AG10803 (cell line): ENCODE measurements around the gene OXGR1.
A peak's percentile ranks its signal among the peaks of the same experiment; 100 is the strongest.
"Not testable (repeated sequence)": the region's sequence is repeated elsewhere in the genome, so short reads cannot be mapped to it uniquely, and the experiment has no call there.

Experiments used
- DNase-seq: peaks from one replicate; pipeline ENCODE4 v3.0.0; 2010; ENCODE audit warnings: low read depth
- H3K4me3 ChIP-seq: 2 replicates; pipeline ENCODE4 v1.5.1; 2011; ENCODE audit warnings: mild to moderate bottlenecking, low read length, control low read depth
- TF ChIP-seq, protein P1 (sequence below): conservative IDR thresholded peaks from 2 replicates; pipeline ENCODE4 v1.5.1; 2011; ENCODE audit warnings: mild to moderate bottlenecking, low read length, control low read depth, inconsistent platforms

OXGR1 gene

DNA sequence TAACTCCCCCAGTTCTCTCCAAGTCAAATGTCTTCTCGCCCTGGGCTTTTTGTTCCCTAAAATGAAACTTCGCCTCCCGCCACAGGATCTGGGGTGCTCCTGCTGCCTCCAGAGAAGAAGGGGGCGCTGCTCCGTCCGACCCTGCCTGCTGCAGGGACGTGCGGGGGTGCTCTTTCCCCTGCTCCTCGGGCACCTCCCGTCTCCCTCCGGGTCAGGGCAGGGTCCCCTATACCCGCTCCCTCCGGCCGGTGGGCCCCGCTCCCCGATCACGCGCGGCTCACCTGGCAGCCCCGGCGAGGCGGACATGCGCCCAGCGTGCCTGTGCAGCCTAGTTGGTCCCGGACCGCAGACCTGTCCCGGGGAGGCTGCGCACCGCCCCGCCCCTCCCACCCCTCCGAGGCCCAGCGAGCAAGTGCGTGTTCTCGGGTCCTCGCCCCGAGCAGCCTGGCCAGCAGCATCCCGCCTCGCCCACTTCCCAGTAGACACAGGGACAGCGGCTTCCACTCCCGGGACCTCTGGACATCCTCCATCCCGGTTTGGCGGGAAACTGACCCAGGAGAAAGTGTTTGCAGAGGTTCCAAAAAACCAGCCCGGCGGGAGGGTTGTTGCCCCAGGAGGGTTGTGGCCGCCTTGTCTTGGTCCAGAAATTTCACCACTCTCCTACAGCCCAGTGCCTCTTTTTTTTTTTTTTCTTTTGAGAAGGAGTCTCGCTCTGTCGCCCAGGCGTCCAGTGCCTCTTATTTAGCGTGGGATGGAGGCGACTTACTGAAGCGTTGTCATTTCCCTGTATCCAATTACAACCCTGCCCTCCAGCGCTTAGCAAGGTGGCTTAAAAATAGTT lies at the start of gene OXGR1:
TSS of gene OXGR1 (minus strand) at position 460 of the 841 bp plus-strand sequence. CDS start 6,717 bp downstream, outside the sequence.
- peak within 1 kb of the TSS; percentile 41 for H3K4me3 ChIP-seq
- TF ChIP-seq, protein P1, sequence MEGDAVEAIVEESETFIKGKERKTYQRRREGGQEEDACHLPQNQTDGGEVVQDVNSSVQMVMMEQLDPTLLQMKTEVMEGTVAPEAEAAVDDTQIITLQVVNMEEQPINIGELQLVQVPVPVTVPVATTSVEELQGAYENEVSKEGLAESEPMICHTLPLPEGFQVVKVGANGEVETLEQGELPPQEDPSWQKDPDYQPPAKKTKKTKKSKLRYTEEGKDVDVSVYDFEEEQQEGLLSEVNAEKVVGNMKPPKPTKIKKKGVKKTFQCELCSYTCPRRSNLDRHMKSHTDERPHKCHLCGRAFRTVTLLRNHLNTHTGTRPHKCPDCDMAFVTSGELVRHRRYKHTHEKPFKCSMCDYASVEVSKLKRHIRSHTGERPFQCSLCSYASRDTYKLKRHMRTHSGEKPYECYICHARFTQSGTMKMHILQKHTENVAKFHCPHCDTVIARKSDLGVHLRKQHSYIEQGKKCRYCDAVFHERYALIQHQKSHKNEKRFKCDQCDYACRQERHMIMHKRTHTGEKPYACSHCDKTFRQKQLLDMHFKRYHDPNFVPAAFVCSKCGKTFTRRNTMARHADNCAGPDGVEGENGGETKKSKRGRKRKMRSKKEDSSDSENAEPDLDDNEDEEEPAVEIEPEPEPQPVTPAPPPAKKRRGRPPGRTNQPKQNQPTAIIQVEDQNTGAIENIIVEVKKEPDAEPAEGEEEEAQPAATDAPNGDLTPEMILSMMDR = no peak
- DNase-seq = no peak

DNA sequence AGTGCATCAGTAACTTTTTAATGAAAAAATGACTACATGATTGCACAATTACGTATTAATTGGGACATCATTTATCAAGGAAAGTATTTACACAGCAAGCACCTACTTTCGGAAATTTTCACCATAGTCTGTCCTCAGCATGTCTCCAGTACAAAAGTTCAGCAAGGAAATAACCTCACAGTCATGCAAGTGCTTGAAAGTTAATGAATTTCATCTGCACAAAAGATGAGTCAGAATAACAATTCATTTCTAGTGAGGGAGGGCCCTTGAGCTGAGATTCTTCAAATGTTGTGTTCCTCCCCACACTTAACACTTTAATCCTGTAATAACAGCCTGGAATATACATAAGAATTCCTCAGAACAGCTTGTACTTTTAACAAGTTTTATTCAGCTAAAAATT lies 49.0 kb upstream of the OXGR1 start:
- peak; percentile 85 for DNase-seq
- TF ChIP-seq, protein P1 = no peak

DNA sequence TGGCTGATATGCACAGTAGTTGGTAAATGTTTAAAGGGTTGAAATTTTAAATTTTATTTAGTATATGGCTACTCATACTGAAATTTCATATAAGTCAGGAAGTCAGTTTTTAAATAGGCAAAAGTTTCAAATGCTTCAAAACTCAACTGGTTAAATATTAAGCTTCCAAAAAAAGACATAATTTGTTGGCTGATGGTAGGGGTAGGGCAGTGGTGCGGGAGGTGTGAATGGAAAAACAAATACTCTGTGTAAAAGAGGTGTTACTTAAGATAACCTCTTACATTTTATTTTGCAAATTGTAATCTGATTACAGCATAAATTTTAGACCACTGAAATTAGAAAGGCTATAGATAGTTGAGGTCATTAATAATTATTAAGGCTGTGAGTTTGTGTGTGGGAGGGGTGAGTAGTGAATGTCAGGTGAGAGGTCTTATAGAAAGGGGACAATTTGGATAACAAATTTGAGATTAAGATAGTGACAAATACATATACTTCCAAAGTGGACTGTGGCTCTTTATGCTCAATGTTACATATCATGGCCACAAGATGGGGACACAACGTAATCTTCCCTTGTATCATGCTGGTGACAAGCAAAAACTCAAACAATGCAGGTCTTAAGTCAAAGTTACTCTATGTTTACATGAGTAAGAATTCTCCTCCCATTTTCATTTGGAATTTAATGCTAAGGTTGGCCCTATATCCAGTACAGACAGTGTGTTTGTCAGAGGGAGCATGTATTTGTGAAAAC lies 36.6 kb upstream of the OXGR1 start:
- peak; percentile 54 for DNase-seq
- no peak overlapping the region for H3K4me3 ChIP-seq
- TF ChIP-seq, protein P1 = peak; percentile 44

More for the DNA sequence above, 49.0 kb upstream of the OXGR1 start:
- H3K4me3 ChIP-seq = no peak overlapping the region

DNA sequence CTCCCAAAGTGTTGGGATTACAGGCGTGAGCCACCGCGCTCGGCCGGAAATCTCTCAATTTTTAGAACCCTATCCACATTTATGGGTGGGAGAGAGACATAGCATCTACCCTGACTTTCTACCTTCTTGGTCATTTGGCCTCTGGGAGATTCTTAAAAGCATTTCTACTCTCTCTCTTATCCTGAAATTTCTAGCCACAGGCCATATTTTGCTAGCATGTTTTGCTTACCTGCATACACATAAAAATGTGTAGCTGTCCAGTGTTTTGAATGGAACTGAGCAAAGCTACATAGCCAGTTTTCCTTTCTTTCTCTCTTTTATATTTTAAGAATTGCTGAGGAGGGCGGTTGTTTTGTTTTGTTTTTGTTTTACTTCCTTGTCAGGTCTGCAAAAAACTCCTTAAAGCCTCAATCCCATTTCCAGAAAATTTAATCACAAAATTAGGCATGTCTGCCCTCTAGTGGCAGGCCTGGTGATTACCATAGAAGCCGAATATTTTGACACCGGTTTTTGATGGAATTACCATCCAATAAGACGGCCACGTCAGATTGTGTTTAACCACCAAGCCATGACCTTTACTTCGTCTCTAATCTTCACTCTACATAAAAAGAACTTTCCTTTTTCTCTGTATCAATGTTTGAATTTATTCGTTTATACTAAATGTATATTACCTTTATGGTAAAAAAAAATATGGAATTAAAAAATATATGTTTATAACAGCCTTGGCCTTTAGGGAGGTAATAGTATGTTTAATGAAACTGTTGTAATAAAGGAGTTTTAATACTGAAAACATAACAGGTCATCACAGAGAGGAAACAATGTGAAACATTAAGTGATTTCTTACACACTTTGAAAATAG lies 34.4 kb upstream of the OXGR1 start:
- peak; percentile 41 for DNase-seq
- H3K4me3 ChIP-seq = no peak overlapping the region
- TF ChIP-seq, protein P1 = peak; percentile 82

DNA sequence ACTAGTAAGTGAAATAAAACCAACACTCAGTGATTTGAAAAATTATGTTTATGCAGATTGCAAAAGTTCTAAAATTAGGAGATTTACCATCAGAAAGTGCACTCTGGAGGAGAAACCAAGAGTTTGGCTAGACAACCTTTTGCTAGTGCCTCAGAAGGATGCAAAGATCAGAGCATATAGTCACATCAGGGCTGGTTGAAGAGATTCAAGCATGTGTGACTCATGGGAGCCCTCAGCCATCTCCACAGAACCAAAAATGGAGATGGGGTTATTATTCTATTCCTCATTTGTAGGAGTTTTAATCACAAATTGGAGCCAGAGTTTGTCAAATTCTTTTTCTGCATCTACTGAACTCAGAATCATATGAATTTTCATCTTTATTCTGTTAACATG lies 32.9 kb upstream of the OXGR1 start:
- TF ChIP-seq, protein P1 = no peak

DNA sequence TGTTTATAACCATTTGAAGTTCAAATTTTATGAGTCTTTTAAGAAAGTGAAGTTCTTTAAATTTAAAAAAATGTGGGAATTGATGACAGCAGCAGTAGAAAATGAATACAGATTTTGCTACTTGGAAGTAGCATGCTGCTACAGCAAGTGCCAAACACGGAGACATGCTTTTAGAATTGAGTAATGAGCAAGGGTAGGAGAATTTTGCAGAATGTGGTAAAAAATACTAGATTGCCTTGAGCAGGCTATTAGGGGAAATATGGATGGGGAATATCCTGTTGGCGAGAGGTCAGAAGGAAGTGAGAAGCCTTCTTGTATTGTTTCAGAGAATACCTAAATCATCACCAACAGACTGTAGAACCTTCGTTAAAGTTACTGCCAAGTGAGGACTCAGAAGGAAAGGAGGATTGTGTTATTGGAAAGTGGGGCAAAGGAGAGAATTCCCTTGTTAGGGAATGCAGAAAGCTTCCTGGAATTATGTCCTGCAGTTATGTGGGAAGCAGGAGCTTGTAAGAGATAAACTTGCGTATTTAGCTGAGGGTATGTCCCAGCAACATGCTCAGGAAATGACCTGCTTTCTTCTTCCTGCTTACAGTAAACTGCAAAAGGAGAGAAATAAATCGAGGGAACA lies 32.4 kb upstream of the OXGR1 start:
- no peak overlapping the region for H3K4me3 ChIP-seq
- TF ChIP-seq, protein P1 = no peak
- peak; percentile 38 for DNase-seq

More for the DNA sequence above, 32.9 kb upstream of the OXGR1 start:
- no peak overlapping the region for H3K4me3 ChIP-seq
- DNase-seq = no peak

DNA sequence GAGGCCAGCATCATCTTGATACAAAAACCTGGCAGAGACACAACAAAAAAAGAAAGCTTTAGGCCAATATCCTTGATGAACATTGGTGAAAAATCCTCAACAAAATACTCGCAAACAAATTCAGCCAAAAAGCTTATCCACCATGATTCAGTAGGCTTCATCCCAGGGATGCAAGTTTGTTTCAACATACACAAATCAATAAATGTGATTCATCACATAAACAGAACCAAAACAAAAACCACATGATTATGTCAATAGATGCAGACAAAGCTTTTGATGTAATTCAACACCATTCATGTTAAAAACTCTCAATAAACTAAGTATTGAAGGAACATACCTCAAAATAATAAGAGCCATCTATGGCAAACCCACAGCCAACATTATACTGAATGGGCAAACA lies 29.5 kb upstream of the OXGR1 start:
- not testable (repeated sequence) for H3K4me3 ChIP-seq, DNase-seq
